B cell (primary cell): ENCODE results near the gene ATP6V1B1. TPM values are rescaled to one million over a fixed set of nuclear protein-coding genes. Genes with fewer than 3 reads are reported as not detected.

ENCODE experiments used
- ATAC-seq: fragments of 200-7000 bp; cut with Tn5 transposase; one replicate; pipeline ENCODE4 v1.10.0; 2021; ENCODE audit warnings: low read depth, mild to moderate bottlenecking, moderate number of reproducible peaks, moderate library complexity
- CTCF ChIA-PET: fragments of 350-600 bp; sonication (Branson Sonifier 250); formaldehyde crosslinking; loops from one replicate; lab custom pipeline; 2021; ENCODE audit warnings: antibody characterized with exemption, inconsistent platforms; lab: Charles Lee
- POLR2A ChIA-PET: fragments of 350-600 bp; sonication (Branson Sonifier 250); formaldehyde crosslinking; loops from one replicate; lab custom pipeline; 2021; ENCODE audit warnings: antibody characterized with exemption; lab: Charles Lee
- DNase-seq: peaks from one replicate; pipeline ENCODE4 v3.0.0; 2013
- H2AFZ ChIP-seq: 2 replicates; pipeline ENCODE4 v1.6.1; 2012; ENCODE audit warnings: mild to moderate bottlenecking, low read depth, low read length; ENCODE audit not compliant: insufficient read depth, poor library complexity, severe bottlenecking
- H3K27ac ChIP-seq, 2 donors: 1 replicate in 1 of 2; 2 replicates in 1 of 2; pipeline ENCODE4 v1.5.1; 2012 to 2013; ENCODE audit warnings: low read length in 2 of 2, mild to moderate bottlenecking in 2 of 2, moderate library complexity in 1 of 2
- H3K27me3 ChIP-seq, 4 experiments: fragments of 200-600 bp in 1 of 4; sonication (generic) in 1 of 4; replicated peaks in 1 of 4; 1 replicate in 2 of 4; 2 replicates in 2 of 4; pipeline versions ENCODE4 v1.6.1 to v1.7.0; 2013 to 2016; ENCODE audit warnings: low read length in 3 of 4, mild to moderate bottlenecking in 2 of 4, mixed read lengths in 1 of 4, moderate library complexity in 1 of 4; ENCODE audit not compliant: insufficient read depth in 4 of 4, control insufficient read depth in 3 of 4; ENCODE audit errors: control extremely low read depth in 1 of 4
- H3K36me3 ChIP-seq, 2 experiments: replicated peaks in 1 of 2; 1 replicate in 1 of 2; 2 replicates in 1 of 2; pipeline versions ENCODE4 v1.6.1 to v1.7.1; 2013; ENCODE audit warnings: low read length in 1 of 2; ENCODE audit not compliant: insufficient read depth in 2 of 2, control insufficient read depth in 1 of 2; ENCODE audit errors: control extremely low read depth in 1 of 2, extremely low read depth in 1 of 2
- H3K4me1 ChIP-seq, 2 donors: fragments of 200-600 bp in 1 of 2; sonication (generic) in 1 of 2; 1 replicate in 1 of 2; 2 replicates in 1 of 2; pipeline versions ENCODE4 v1.5.1 to v1.6.1; 2013 to 2017; ENCODE audit warnings: low read length in 2 of 2; ENCODE audit not compliant: control insufficient read depth in 2 of 2, insufficient read depth in 2 of 2
- H3K4me2 ChIP-seq: replicated peaks from 2 replicates; pipeline ENCODE3; 2012; ENCODE audit warnings: mild to moderate bottlenecking, low read depth, low read length; ENCODE audit not compliant: poor library complexity, severe bottlenecking
- H3K4me3 ChIP-seq, 5 experiments: fragments of 200-600 bp in 1 of 5; sonication (generic) in 1 of 5; 1 replicate in 3 of 5; 2 replicates in 2 of 5; pipeline versions ENCODE4 v1.5.1 to v1.7.0; 2011 to 2016; ENCODE audit warnings: low read length in 4 of 5, mild to moderate bottlenecking in 4 of 5, low read depth in 2 of 5, control low read depth in 1 of 5, moderate library complexity in 1 of 5; ENCODE audit not compliant: insufficient read depth in 1 of 5; ENCODE audit errors: control extremely low read depth in 1 of 5, extremely low read depth in 1 of 5
- H3K79me2 ChIP-seq: fragments of 200-600 bp; sonication (generic); one replicate; pipeline ENCODE4 v1.6.0; 2016; ENCODE audit warnings: low read length; ENCODE audit not compliant: control insufficient read depth, insufficient read depth
- H3K9ac ChIP-seq: fragments of 200-600 bp; sonication (generic); 2 replicates; pipeline ENCODE4 v1.6.1; 2017; ENCODE audit warnings: mild to moderate bottlenecking, low read length, moderate library complexity
- H3K9me3 ChIP-seq, 3 donors: one replicate each; pipeline versions ENCODE4 v1.6.1 to v1.7.1; 2013; ENCODE audit warnings: low read length in 2 of 3; ENCODE audit not compliant: control insufficient read depth in 2 of 3, insufficient read depth in 1 of 3; ENCODE audit errors: control extremely low read depth in 1 of 3
- H4K20me1 ChIP-seq: 2 replicates; pipeline ENCODE4 v1.6.0; 2012; ENCODE audit warnings: mild to moderate bottlenecking, low read length; ENCODE audit not compliant: insufficient read depth, control insufficient read depth, poor library complexity, severe bottlenecking
- H3K27ac Mint-ChIP-seq: one replicate; pipeline ENCODE4 v1.8.0; 2021; ENCODE audit warnings: mixed read lengths
- H3K27me3 Mint-ChIP-seq: one replicate; pipeline ENCODE4 v1.8.0; 2021; ENCODE audit warnings: mixed read lengths
- H3K4me1 Mint-ChIP-seq: one replicate; pipeline ENCODE4 v1.8.0; 2021; ENCODE audit warnings: mixed read lengths
- H3K4me3 Mint-ChIP-seq: one replicate; pipeline ENCODE4 v1.8.0; 2021; ENCODE audit warnings: mixed read lengths
- H3K9me3 Mint-ChIP-seq: one replicate; pipeline ENCODE4 v1.8.0; 2022; ENCODE audit warnings: mixed read lengths; ENCODE audit not compliant: insufficient read depth
- EZH2 ChIP-seq: IDR thresholded peaks from 2 replicates; pipeline ENCODE4 v1.6.1; 2012; ENCODE audit warnings: borderline replicate concordance, low read depth, mild to moderate bottlenecking, moderate library complexity, low read length; ENCODE audit not compliant: insufficient read depth, poor library complexity, severe bottlenecking
- WGBS: methylation state at CpG from one replicate; pipeline ENCODE4 v1.1.5; 2013; ENCODE audit warnings: missing lambda C conversion rate; ENCODE audit not compliant: insufficient coverage; 5-methylcytosine and 5-hydroxymethylcytosine counted together
- intact Hi-C: fragments of 100-400 bp; cut with micrococcal nuclease; formaldehyde crosslinking; loops from one replicate; pipeline ENCODE4 v1.10.0; 2022
- polyA plus RNA-seq: library from polyadenylated mRNA; depleted of rRNA; stranded (reverse); fragments of >200 nt; gene quantifications from 2 replicates; pipeline ENCODE4 v1.2.3, GENCODE V29; 2012
- total RNA-seq, 2 donors: library from RNA; stranded (reverse); fragments of 120-200 nt in 1 of 2; gene quantifications; 1 replicate in 1 of 2; 2 replicates in 1 of 2; pipeline versions ENCODE4 v1.2.3 to v1.2.4, GENCODE V29; 2013 to 2022
- TF ChIP-seq, protein P1 (sequence below): fragments of 200-600 bp; IDR thresholded peaks from one replicate; pipeline ENCODE4 v1.8.0; 2022; ENCODE audit warnings: antibody characterized with exemption, mild to moderate bottlenecking

The ATP6V1B1 gene
- total and polyA plus RNA-seq, 2 donors (not counting 1 experiment from before 2014, with no cell fraction given), result not detected

DNA sequence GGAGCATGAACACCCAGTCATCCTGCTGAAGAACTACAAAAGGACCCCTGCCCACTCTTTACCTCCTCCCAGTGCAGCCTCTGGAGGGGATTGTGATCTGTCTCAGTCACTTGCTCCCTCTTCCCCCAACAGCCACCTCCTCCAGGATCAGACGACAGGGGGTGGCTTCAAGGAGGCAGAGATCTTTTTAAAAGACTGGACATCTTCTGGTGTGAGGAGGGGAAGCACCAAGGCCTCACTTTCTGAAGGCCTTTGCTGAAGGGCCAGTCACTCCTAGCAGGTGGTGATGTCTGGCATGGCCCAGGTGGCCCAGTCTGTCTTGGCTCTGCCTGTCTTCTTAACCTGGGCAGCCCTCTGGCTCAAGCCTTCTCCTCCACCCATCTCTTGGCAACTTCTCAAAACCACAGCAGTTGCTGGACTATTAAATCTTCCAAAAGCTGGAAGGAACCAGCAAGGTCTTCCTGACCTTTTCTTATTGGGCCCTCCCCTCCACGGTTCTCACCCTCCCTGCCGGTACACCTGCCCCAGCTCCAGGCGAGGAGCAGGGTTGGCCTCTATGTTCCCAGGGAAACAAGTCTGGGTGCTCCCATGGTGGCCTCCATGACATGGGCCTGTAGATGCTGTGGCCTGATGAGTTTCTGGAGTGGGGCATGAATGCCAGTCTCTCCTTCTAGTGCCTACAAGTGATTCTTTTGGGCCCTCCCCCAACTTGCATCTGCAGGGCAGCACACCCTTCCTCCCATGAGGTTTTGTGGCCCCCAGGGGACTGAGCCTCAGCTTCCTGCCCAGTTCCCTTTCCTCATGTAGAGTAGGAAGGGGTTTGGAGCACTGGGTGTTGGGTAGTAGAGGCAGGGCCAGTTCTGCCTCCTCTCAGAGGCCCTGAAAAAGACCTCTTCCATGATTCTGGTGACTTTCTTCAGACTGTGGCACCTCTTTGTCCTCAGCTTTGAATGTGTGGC, 5.0 kb upstream of the ATP6V1B1 start:
- H4K20me1 ChIP-seq, result no peaks in the 10 kb centered on the region
- ChIA-PET POLR2A (no interaction called here), CTCF (no interaction called here)
- DNase-seq, result no peak
- WGBS, result 92% methylated on average over 2 of the region's 4 CpGs
- H3K4me3 Mint-ChIP-seq, result no peak overlapping the region
- H3K36me3 ChIP-seq, result no peaks in the 10 kb centered on the region
- ATAC-seq, result no peak
- TF ChIP-seq, protein P1, sequence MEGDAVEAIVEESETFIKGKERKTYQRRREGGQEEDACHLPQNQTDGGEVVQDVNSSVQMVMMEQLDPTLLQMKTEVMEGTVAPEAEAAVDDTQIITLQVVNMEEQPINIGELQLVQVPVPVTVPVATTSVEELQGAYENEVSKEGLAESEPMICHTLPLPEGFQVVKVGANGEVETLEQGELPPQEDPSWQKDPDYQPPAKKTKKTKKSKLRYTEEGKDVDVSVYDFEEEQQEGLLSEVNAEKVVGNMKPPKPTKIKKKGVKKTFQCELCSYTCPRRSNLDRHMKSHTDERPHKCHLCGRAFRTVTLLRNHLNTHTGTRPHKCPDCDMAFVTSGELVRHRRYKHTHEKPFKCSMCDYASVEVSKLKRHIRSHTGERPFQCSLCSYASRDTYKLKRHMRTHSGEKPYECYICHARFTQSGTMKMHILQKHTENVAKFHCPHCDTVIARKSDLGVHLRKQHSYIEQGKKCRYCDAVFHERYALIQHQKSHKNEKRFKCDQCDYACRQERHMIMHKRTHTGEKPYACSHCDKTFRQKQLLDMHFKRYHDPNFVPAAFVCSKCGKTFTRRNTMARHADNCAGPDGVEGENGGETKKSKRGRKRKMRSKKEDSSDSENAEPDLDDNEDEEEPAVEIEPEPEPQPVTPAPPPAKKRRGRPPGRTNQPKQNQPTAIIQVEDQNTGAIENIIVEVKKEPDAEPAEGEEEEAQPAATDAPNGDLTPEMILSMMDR, result no peak
- TF ChIP-seq EZH2, result no peak
- H3K4me3 ChIP-seq, result no peak overlapping the region
- peaks cover 0 to 10% (median 1%) of the 10 kb centered on the region in 4 experiments for H3K27me3 ChIP-seq
- H3K9me3 Mint-ChIP-seq, result no peaks in the 10 kb centered on the region
- H3K27ac ChIP-seq, result no peak overlapping the region
- no peaks in the 10 kb centered on the region for H3K79me2 ChIP-seq
- H3K27ac Mint-ChIP-seq, result no peak overlapping the region
- H3K4me1 ChIP-seq, result peaks cover 9 to 12% of the 10 kb centered on the region in 2 donors
- intact Hi-C loops, result no loop called here
- peaks cover 31% of the 10 kb centered on the region for H3K27me3 Mint-ChIP-seq
- H3K4me2 ChIP-seq, result no peak overlapping the region
- H3K9ac ChIP-seq, result no peak overlapping the region
- peaks cover 7% of the 10 kb centered on the region for H3K4me1 Mint-ChIP-seq
- H3K9me3 ChIP-seq, result peaks cover 0 to 10% (median 0%) of the 10 kb centered on the region in 3 donors
- no peak overlapping the region for H2AFZ ChIP-seq
